Esophagus squamous epithelium (tissue), 4 donors: ENCODE measurements around the gene KIF7.

Experiments
- CTCF ChIP-seq, 6 experiments: fragments of 450-650 bp in 4 of 6; fragments of 200-600 bp in 2 of 6; sonication (generic) in 2 of 6; IDR thresholded peaks; one replicate each; pipeline ENCODE4 v1.5.1; 2016 to 2019; ENCODE audit warnings: antibody characterized with exemption in 6 of 6, mild to moderate bottlenecking in 4 of 6, moderate library complexity in 4 of 6
- POLR2A ChIP-seq, 4 donors: fragments of 450-650 bp; IDR thresholded peaks; one replicate each; pipeline ENCODE4 v1.6.1; 2017; ENCODE audit warnings: antibody characterized with exemption in 4 of 4, mild to moderate bottlenecking in 4 of 4, moderate library complexity in 3 of 4

GRCh38 chr15:89628301-89628700 is 27.0 kb downstream of the KIF7 start:
- no peak for TF ChIP-seq CTCF (IDR thresholded peaks at IDR 0.05)
- no peak for TF ChIP-seq POLR2A (IDR thresholded peaks at IDR 0.05)
